IPS-18c (cell line): ENCODE results near the gene ATL2.
"Not testable (repeated sequence)": the region's sequence is repeated elsewhere in the genome, so short reads cannot be mapped to it uniquely, and the experiment has no call there.

ENCODE experiments used
- H3K4me3 ChIP-seq: 2 replicates; pipeline ENCODE4 v1.7.0; 2013; ENCODE audit warnings: low read depth, mild to moderate bottlenecking, low read length, moderate library complexity; ENCODE audit not compliant: insufficient read depth
- H3K9me3 ChIP-seq: one replicate; pipeline ENCODE4 v1.6.1; 2013; ENCODE audit warnings: mild to moderate bottlenecking, low read length, moderate library complexity; ENCODE audit not compliant: control insufficient read depth, insufficient read depth

Gene ATL2

GRCh38 chr2:38301340-38301968 is 75.6 kb downstream of the ATL2 start:
- Histone ChIP-seq H3K4me3 (no peak overlapping the region), H3K9me3 (no peaks in the 10 kb centered on the region)

GRCh38 chr2:38298539-38298938 is 78.5 kb downstream of the ATL2 start:
- H3K4me3 ChIP-seq: no peak overlapping the region
- no peaks in the 10 kb centered on the region for H3K9me3 ChIP-seq

- Histone ChIP-seq H3K9me3 (no peaks in the 10 kb centered on the region), H3K4me3 (no peak overlapping the region)
These were observed 80.8 kb downstream of the ATL2 start for GRCh38 chr2:38296197-38296780.

- Histone ChIP-seq H3K4me3 (no peak overlapping the region), H3K9me3 (no peaks in the 10 kb centered on the region)
These were observed 82.5 kb downstream of the ATL2 start for GRCh38 chr2:38294597-38294996.

- no peak overlapping the region for H3K4me3 ChIP-seq
- no peaks in the 10 kb centered on the region for H3K9me3 ChIP-seq
These were observed 83.8 kb downstream of the ATL2 start for GRCh38 chr2:38293152-38293865.

- Histone ChIP-seq H3K4me3 (no peak overlapping the region), H3K9me3 (peaks cover 2% of the 10 kb centered on the region)
These were observed 86.7 kb downstream of the ATL2 start for GRCh38 chr2:38290332-38290731.

GRCh38 chr2:38284971-38285370 is 92.1 kb downstream of the ATL2 start:
- Histone ChIP-seq H3K4me3 (no peak overlapping the region), H3K9me3 (peaks cover 2% of the 10 kb centered on the region)

- Histone ChIP-seq H3K9me3 (peaks cover 2% of the 10 kb centered on the region), H3K4me3 (no peak overlapping the region)
These were observed 95.9 kb downstream of the ATL2 start for GRCh38 chr2:38281095-38281742.

- no peaks in the 10 kb centered on the region for H3K9me3 ChIP-seq
These were observed 97.9 kb downstream of the ATL2 start for GRCh38 chr2:38279201-38279600.

GRCh38 chr2:38278117-38278438 is 99.0 kb downstream of the ATL2 start:
- H3K9me3 ChIP-seq, H3K4me3 ChIP-seq: not testable (repeated sequence)

More at GRCh38 chr2:38279201-38279600, 97.9 kb downstream of the ATL2 start:
- H3K4me3 ChIP-seq: no peak overlapping the region

GRCh38 chr2:38277245-38278116 is 99.6 kb downstream of the ATL2 start:
- Histone ChIP-seq H3K9me3 (no peaks in the 10 kb centered on the region), H3K4me3 (no peak overlapping the region)

- no peaks in the 10 kb centered on the region for H3K9me3 ChIP-seq
- H3K4me3 ChIP-seq: no peak overlapping the region
These were observed 102.5 kb downstream of the ATL2 start for GRCh38 chr2:38274286-38275276.

GRCh38 chr2:38271697-38272096 is 105.4 kb downstream of the ATL2 start:
- H3K9me3 ChIP-seq: no peaks in the 10 kb centered on the region
- H3K4me3 ChIP-seq: no peak overlapping the region

- no peak overlapping the region for H3K4me3 ChIP-seq
- no peaks in the 10 kb centered on the region for H3K9me3 ChIP-seq
These were observed 107.7 kb downstream of the ATL2 start for GRCh38 chr2:38269421-38269820.

- no peak overlapping the region for H3K4me3 ChIP-seq
- no peaks in the 10 kb centered on the region for H3K9me3 ChIP-seq
These were observed 108.3 kb downstream of the ATL2 start for GRCh38 chr2:38268691-38269327.

GRCh38 chr2:38268001-38268400 is 109.1 kb downstream of the ATL2 start:
- Histone ChIP-seq H3K4me3 (no peak overlapping the region), H3K9me3 (no peaks in the 10 kb centered on the region)
